Panc1 (cell line): ENCODE measurements around the gene OR6C65. TPM values are rescaled to one million over a fixed set of nuclear protein-coding genes. Genes with fewer than 3 reads are reported as not detected.
"Not testable (repeated sequence)": the region's sequence is repeated elsewhere in the genome, so short reads cannot be mapped to it uniquely, and the experiment has no call there.

ENCODE experiments used
- ATAC-seq: fragments of 200-7000 bp; cut with Tn5 transposase; 2 replicates; pipeline ENCODE4 v1.9.1; 2020; ENCODE audit warnings: mild to moderate bottlenecking, moderate library complexity
- BruUV-seq: library from RNA; stranded (reverse); fragments of 400-500 nt; replicated peaks from 2 replicates; lab custom pipeline; 2021; lab: Mats Ljungman, UMichigan
- CTCF ChIA-PET: fragments of 300-600 bp; sonication (Branson Sonifier 250); formaldehyde crosslinking; loops from one replicate; lab custom pipeline; 2022; ENCODE audit warnings: antibody characterized with exemption; lab: Charles Lee
- POLR2A ChIA-PET: fragments of 300-600 bp; sonication (Branson Sonifier 250); formaldehyde crosslinking; loops from one replicate; lab custom pipeline; 2022; ENCODE audit warnings: antibody characterized with exemption; lab: Charles Lee
- DNase-seq: peaks from one replicate; pipeline ENCODE4 v3.0.0-alpha.2; 2010; ENCODE audit warnings: low read depth, low spot score
- H3K27ac ChIP-seq: 2 replicates; pipeline ENCODE4 v1.5.1; 2011; ENCODE audit warnings: mild to moderate bottlenecking, low read length, inconsistent platforms
- H3K27me3 ChIP-seq: fragments of 200-500 bp; sonication (Bioruptor generic); 2 replicates; pipeline ENCODE4 v1.6.0; 2014; ENCODE audit warnings: low read length, inconsistent platforms; ENCODE audit not compliant: control insufficient read depth, insufficient read depth
- H3K36me3 ChIP-seq: fragments of 200-500 bp; sonication (Bioruptor generic); 2 replicates; pipeline ENCODE4 v1.5.1; 2014; ENCODE audit warnings: inconsistent platforms, mild to moderate bottlenecking, low read length, moderate library complexity; ENCODE audit not compliant: control insufficient read depth, insufficient read depth
- H3K4me1 ChIP-seq: 2 replicates; pipeline ENCODE4 v1.5.1; 2011; ENCODE audit warnings: inconsistent platforms, mild to moderate bottlenecking, low read length, moderate library complexity; ENCODE audit not compliant: control insufficient read depth, insufficient read depth
- H3K4me3 ChIP-seq, 2 experiments: 2 replicates each; pipeline ENCODE4 v1.5.1; 2011 to 2012; ENCODE audit warnings: low read depth in 2 of 2, low read length in 2 of 2, mild to moderate bottlenecking in 2 of 2, inconsistent platforms in 1 of 2, moderate library complexity in 1 of 2
- H3K9me3 ChIP-seq: fragments of 200-500 bp; sonication (Bioruptor generic); 2 replicates; pipeline ENCODE4 v1.5.1; 2014; ENCODE audit warnings: low read depth, mild to moderate bottlenecking, inconsistent platforms, low read length, moderate library complexity; ENCODE audit not compliant: control insufficient read depth, insufficient read depth
- POLR2AphosphoS5 ChIP-seq: IDR thresholded peaks from 2 replicates; pipeline ENCODE4 v1.6.1; 2012; ENCODE audit warnings: mild to moderate bottlenecking, low read depth, low read length, moderate library complexity
- REST ChIP-seq, 2 experiments: IDR thresholded peaks; 2 replicates each; pipeline ENCODE4 v1.6.1; 2011 to 2012; ENCODE audit warnings: low read depth in 2 of 2, control low read depth in 1 of 2, low read length in 1 of 2, mild to moderate bottlenecking in 1 of 2, moderate library complexity in 1 of 2; ENCODE audit not compliant: insufficient read depth in 1 of 2
- SIN3A ChIP-seq: IDR thresholded peaks from 2 replicates; pipeline ENCODE4 v1.6.1; 2012; ENCODE audit warnings: low read depth, mild to moderate bottlenecking, low read length, moderate library complexity, borderline replicate concordance; ENCODE audit not compliant: insufficient read depth
- TCF7L2 ChIP-seq: IDR thresholded peaks from 2 replicates; pipeline ENCODE4 v1.6.1; 2011; ENCODE audit warnings: mild to moderate bottlenecking, low read depth, low read length, inconsistent platforms
- in situ Hi-C: cut with HindIII; loops from 2 replicates; pipeline ENCODE4 v1.10.0; 2016; ENCODE audit warnings: low sequenced_read_pairs, low pct_unique_long_range_greater_than_20kb
- intact Hi-C: fragments of 100-400 bp; cut with micrococcal nuclease; formaldehyde crosslinking; loops from one replicate; pipeline ENCODE4 v1.10.0; 2022; ENCODE audit not compliant: unreplicated experiment
- total RNA-seq: library from RNA; stranded (reverse); gene quantifications from one replicate; pipeline ENCODE4 v1.2.1, GENCODE V29; 2021; ENCODE audit not compliant: unreplicated experiment
- TF ChIP-seq, protein P1 (sequence below): fragments of 450-650 bp; IDR thresholded peaks from 2 replicates; pipeline ENCODE4 v1.5.1; 2017; ENCODE audit warnings: mild to moderate bottlenecking

The OR6C65 gene
- total RNA-seq, 1 experiment from 2014 or later = not detected

GRCh38 chr12:55407866-55408265, 7.5 kb downstream of the OR6C65 start:
- TF ChIP-seq, protein P1, sequence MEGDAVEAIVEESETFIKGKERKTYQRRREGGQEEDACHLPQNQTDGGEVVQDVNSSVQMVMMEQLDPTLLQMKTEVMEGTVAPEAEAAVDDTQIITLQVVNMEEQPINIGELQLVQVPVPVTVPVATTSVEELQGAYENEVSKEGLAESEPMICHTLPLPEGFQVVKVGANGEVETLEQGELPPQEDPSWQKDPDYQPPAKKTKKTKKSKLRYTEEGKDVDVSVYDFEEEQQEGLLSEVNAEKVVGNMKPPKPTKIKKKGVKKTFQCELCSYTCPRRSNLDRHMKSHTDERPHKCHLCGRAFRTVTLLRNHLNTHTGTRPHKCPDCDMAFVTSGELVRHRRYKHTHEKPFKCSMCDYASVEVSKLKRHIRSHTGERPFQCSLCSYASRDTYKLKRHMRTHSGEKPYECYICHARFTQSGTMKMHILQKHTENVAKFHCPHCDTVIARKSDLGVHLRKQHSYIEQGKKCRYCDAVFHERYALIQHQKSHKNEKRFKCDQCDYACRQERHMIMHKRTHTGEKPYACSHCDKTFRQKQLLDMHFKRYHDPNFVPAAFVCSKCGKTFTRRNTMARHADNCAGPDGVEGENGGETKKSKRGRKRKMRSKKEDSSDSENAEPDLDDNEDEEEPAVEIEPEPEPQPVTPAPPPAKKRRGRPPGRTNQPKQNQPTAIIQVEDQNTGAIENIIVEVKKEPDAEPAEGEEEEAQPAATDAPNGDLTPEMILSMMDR = no peak
- no peak for TF ChIP-seq SIN3A
- TF ChIP-seq REST (IDR thresholded peaks at IDR 0.05; ENCODE audit: insufficient read depth in 1 of 2, low read depth in 2 of 2, low read length in 1 of 2) = no peak
- TF ChIP-seq POLR2AphosphoS5 = no peak
- no peak for TF ChIP-seq TCF7L2
- intact Hi-C loops = no loop called here
- Histone ChIP-seq H3K9me3 (0 out of 2 replicates have a peak, but pooled peaks cover 3% of the 10 kb centered on the region), H3K27me3 (no peaks in the 10 kb centered on the region), H3K27ac (no peak overlapping the region), H3K4me1 (no peaks in the 10 kb centered on the region), H3K4me3 (no peak overlapping the region), H3K36me3 (no peaks in the 10 kb centered on the region)
- ChIA-PET CTCF (no interaction called here), POLR2A (no interaction called here)
- no peak for DNase-seq
- in situ Hi-C loops = no loop called here
- no peak for ATAC-seq
- no TSS peak for BruUV-seq

- ATAC-seq, H3K4me1 ChIP-seq, H3K27ac ChIP-seq, BruUV-seq, CTCF ChIA-PET, H3K9me3 ChIP-seq, intact Hi-C loops, H3K36me3 ChIP-seq, DNase-seq, H3K27me3 ChIP-seq, H3K4me3 ChIP-seq, in situ Hi-C loops, POLR2A ChIA-PET: not testable (repeated sequence)
Measured at GRCh38 chr12:55409133-55409532, 8.8 kb downstream of the OR6C65 start.

- H3K4me1 ChIP-seq, BruUV-seq, ATAC-seq, H3K27ac ChIP-seq, CTCF ChIA-PET, DNase-seq, POLR2A ChIA-PET, H3K27me3 ChIP-seq, in situ Hi-C loops, H3K9me3 ChIP-seq, H3K4me3 ChIP-seq, H3K36me3 ChIP-seq, intact Hi-C loops: not testable (repeated sequence)
Measured at GRCh38 chr12:55412138-55412537, 11.8 kb downstream of the OR6C65 start.
